Astrocyte of the spinal cord (primary cell): Measurements from ENCODE around the gene ZNF718.
"Not testable (repeated sequence)": the region's sequence is repeated elsewhere in the genome, so short reads cannot be mapped to it uniquely, and the experiment has no call there.

Experiments used
- DNase-seq: peaks from one replicate; pipeline ENCODE4 v3.0.0; 2011; ENCODE audit warnings: low read depth, low spot score
- H3K4me3 ChIP-seq: 2 replicates; pipeline ENCODE4 v1.5.1; 2011; ENCODE audit warnings: low read depth, mild to moderate bottlenecking, low read length, moderate library complexity
- CTCF ChIP-seq: IDR thresholded peaks from 2 replicates; pipeline ENCODE4 v1.5.1; 2012; ENCODE audit warnings: low read depth, mild to moderate bottlenecking, low read length, inconsistent platforms
- in situ Hi-C: cut with HindIII; loops from 2 replicates; pipeline ENCODE4 v1.10.0; 2017; ENCODE audit warnings: low sequenced_read_pairs

Gene ZNF718

GRCh38 chr4:121408-122084 lies 2.8 kb upstream of the ZNF718 start:
- no peak for DNase-seq
- H3K4me3 ChIP-seq: no peak overlapping the region
- in situ Hi-C loops: no loop called here
- no peak for TF ChIP-seq CTCF

GRCh38 chr4:123922-124274 lies 403 bp upstream of the ZNF718 start:
- not testable (repeated sequence) for DNase-seq
- peak overlapping the region; percentile 79 for H3K4me3 ChIP-seq

GRCh38 chr4:125091-125771 lies 930 bp downstream of the ZNF718 start:
- in situ Hi-C loops: no loop called here
- H3K4me3 ChIP-seq: peak overlapping the region; percentile 79
- DNase-seq: peak; percentile 25
- no peak for TF ChIP-seq CTCF

More at GRCh38 chr4:123922-124274, 403 bp upstream of the ZNF718 start:
- in situ Hi-C loops: not testable (repeated sequence)

- DNase-seq: no peak
- peak overlapping the region; percentile 79 for H3K4me3 ChIP-seq
- in situ Hi-C loops: no loop called here
- TF ChIP-seq CTCF: no peak
Observed at GRCh38 chr4:125833-126232, 1.5 kb downstream of the ZNF718 start.

GRCh38 chr4:132483-132882 lies 8.2 kb downstream of the ZNF718 start:
- H3K4me3 ChIP-seq: no peak overlapping the region
- in situ Hi-C loops: no loop called here
- no peak for TF ChIP-seq CTCF
- DNase-seq: no peak

- in situ Hi-C loops: no loop called here
- no peak for TF ChIP-seq CTCF
- H3K4me3 ChIP-seq: no peak overlapping the region
- DNase-seq: no peak
Observed at GRCh38 chr4:138935-139334, 14.6 kb downstream of the ZNF718 start.

GRCh38 chr4:139691-140090 lies 15.4 kb downstream of the ZNF718 start:
- in situ Hi-C loops: no loop called here
- no peak for DNase-seq
- no peak for TF ChIP-seq CTCF
- no peak overlapping the region for H3K4me3 ChIP-seq
